ENCODE results near the gene FBXO15.

FBXO15 gene

GRCh38 chr18:74066018-74066417 lies 81.6 kb downstream of the FBXO15 start:
- TF ChIP-seq CTCF (IDR thresholded peaks at IDR 0.05; ENCODE audit: insufficient read depth, low read depth, low read length, missing control alignments): no peak
- no peak for DNase-seq (ENCODE audit: low read depth)
- no peak overlapping the region for H3K4me3 ChIP-seq (ENCODE audit: low read length)

- no peak overlapping the region for H3K4me3 ChIP-seq (ENCODE audit: low read length)
- no peak for TF ChIP-seq CTCF (IDR thresholded peaks at IDR 0.05; ENCODE audit: insufficient read depth, low read depth, low read length, missing control alignments)
- DNase-seq (ENCODE audit: low read depth): no peak
Measured at GRCh38 chr18:74065366-74065765, 82.3 kb downstream of the FBXO15 start.

- H3K4me3 ChIP-seq (ENCODE audit: low read length): no peak overlapping the region
- DNase-seq (ENCODE audit: low read depth): no peak
- TF ChIP-seq CTCF (IDR thresholded peaks at IDR 0.05; ENCODE audit: insufficient read depth, low read depth, low read length, missing control alignments): no peak
Measured at GRCh38 chr18:74064510-74064909, 83.1 kb downstream of the FBXO15 start.

- H3K4me3 ChIP-seq (ENCODE audit: low read length): no peak overlapping the region
- TF ChIP-seq CTCF (IDR thresholded peaks at IDR 0.05; ENCODE audit: insufficient read depth, low read depth, low read length, missing control alignments): no peak
- no peak for DNase-seq (ENCODE audit: low read depth)
Measured at GRCh38 chr18:74063557-74063956, 84.1 kb downstream of the FBXO15 start.

GRCh38 chr18:74063023-74063422 lies 84.6 kb downstream of the FBXO15 start:
- DNase-seq (ENCODE audit: low read depth): no peak
- H3K4me3 ChIP-seq (ENCODE audit: low read length): no peak overlapping the region
- TF ChIP-seq CTCF (IDR thresholded peaks at IDR 0.05; ENCODE audit: insufficient read depth, low read depth, low read length, missing control alignments): no peak

GRCh38 chr18:74062037-74062436 lies 85.6 kb downstream of the FBXO15 start:
- no peak overlapping the region for H3K4me3 ChIP-seq (ENCODE audit: low read length)
- TF ChIP-seq CTCF (IDR thresholded peaks at IDR 0.05; ENCODE audit: insufficient read depth, low read depth, low read length, missing control alignments): no peak
- no peak for DNase-seq (ENCODE audit: low read depth)

- no peak overlapping the region for H3K4me3 ChIP-seq (ENCODE audit: low read length)
- no peak for DNase-seq (ENCODE audit: low read depth)
- no peak for TF ChIP-seq CTCF (IDR thresholded peaks at IDR 0.05; ENCODE audit: insufficient read depth, low read depth, low read length, missing control alignments)
Measured at GRCh38 chr18:74060579-74060978, 87.1 kb downstream of the FBXO15 start.

Data from epithelial cell of esophagus (primary cell).